ENCODE results near the gene HBZ.
A peak's percentile ranks its signal among the peaks of the same experiment; 100 is the strongest.
"Not testable (repeated sequence)": the region's sequence is repeated elsewhere in the genome, so short reads cannot be mapped to it uniquely, and the experiment has no call there.

The HBZ gene

DNA sequence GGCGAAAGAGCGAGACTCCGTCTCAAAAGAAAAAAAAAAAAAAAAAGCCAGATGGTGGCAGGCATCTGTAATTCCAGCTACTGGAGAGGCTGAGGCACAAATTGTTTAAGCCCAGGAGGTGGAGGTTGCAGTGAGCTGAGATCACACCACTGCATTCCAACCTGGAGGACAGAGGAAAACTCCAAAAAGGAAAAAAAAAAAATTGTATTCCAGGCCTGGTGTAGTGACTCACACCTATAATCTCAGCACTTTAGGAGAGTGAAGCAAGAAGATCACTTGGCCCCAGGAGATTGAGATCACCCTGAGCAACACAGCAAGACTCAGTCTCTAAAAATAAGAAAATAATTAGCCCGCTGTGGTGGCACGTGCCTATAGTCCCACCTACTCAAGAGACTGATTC is 47.9 kb downstream of the HBZ start:
- intact Hi-C loops (cut with DNase I): no loop called here
- DNase-seq: peak in 1 of 10 donors; percentile 5

DNA sequence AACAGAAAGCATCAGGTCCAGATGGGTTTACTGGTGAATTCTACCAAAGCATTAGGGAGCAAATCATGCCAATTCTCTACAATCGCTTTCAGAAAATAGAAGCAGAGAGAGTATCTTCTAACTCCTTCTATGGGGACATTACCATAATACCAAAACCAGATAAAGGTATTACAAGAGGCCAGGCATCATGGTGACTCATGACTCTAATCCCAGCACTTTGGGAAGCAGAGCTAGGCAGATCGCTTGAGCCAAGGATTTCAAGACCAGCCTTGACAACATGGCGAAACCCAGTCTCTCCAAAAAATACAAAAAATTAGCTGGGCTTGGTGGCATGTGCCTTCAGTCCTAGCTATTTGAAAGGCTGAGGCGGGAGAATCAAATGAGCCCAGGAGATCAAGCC is 50.8 kb downstream of the HBZ start:
- peak in 1 of 10 donors; percentile 23 for DNase-seq
- intact Hi-C loops (cut with DNase I): no loop called here

DNA sequence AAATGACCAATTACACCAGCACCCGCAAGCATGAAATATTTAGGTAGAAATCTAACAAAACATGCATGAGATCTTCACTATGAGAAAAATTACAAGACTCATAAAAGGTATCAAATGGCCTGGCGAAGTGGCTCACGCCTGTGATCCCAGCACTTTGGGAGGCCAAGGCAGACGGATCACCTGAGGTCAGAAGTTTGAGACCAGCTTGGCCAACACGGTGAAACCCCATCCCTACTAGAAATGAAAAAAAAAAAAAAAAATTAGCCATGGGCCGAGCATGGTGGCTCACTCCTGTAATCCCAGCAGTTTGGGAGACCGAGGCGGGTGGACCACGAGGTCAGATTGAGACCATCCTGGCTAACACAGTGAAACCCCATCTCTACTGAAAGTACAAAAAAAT is 51.6 kb downstream of the HBZ start:
- peak in 3 of 10 donors; percentile 32 to 61 (median 58) for DNase-seq
- intact Hi-C loops (cut with DNase I): not testable (repeated sequence)
